Epithelial cell of esophagus (primary cell): ENCODE data around the gene ICAM1.
A peak's percentile ranks its signal among the peaks of the same experiment; 100 is the strongest.

ENCODE experiments used
- DNase-seq: peaks from one replicate; pipeline ENCODE4 v3.0.0; 2010; ENCODE audit warnings: low read depth
- H3K4me3 ChIP-seq: 2 replicates; pipeline ENCODE4 v1.5.1; 2011; ENCODE audit warnings: mild to moderate bottlenecking, low read length, control low read depth
- TF ChIP-seq, protein P1 (sequence below): IDR thresholded peaks from 2 replicates; pipeline ENCODE4 v1.5.1; 2011; ENCODE audit warnings: low read depth, mild to moderate bottlenecking, low read length, control low read depth, inconsistent platforms; ENCODE audit not compliant: insufficient read depth; ENCODE audit errors: missing control alignments

Gene ICAM1

DNA sequence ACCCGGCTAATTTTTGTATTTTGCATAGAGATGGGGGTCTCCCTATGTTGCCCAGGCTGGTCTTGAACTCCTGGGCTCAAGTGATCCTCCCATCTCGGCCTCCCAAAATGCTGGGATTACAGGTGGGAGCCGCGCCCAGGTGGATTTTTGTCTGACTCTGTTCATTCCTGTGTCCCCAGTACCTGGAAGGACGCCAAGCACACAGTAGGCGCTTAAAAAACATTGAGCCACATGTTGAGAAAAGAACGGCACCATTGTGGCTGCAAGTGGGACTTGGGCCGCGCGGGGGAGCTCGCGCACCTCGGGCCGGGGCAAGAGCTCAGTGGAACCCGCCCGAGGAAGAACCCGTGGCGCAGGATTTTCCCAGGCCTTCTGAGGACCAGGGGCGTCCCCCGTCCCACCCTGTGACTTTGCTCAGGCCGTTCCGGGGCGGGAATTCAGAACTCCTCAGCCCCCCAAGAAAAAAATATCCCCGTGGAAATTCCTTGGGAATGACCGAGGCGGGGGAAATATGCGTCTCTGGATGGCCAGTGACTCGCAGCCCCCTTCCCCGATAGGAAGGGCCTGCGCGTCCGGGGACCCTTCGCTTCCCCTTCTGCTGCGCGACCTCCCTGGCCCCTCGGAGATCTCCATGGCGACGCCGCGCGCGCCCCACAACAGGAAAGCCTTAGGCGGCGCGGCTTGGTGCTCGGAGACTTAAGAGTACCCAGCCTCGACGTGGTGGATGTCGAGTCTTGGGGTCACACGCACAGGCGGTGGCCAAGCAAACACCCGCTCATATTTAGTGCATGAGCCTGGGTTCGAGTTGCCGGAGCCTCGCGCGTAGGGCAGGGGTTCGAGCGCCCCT is 1.4 kb upstream of the ICAM1 start:
- TF ChIP-seq, protein P1, sequence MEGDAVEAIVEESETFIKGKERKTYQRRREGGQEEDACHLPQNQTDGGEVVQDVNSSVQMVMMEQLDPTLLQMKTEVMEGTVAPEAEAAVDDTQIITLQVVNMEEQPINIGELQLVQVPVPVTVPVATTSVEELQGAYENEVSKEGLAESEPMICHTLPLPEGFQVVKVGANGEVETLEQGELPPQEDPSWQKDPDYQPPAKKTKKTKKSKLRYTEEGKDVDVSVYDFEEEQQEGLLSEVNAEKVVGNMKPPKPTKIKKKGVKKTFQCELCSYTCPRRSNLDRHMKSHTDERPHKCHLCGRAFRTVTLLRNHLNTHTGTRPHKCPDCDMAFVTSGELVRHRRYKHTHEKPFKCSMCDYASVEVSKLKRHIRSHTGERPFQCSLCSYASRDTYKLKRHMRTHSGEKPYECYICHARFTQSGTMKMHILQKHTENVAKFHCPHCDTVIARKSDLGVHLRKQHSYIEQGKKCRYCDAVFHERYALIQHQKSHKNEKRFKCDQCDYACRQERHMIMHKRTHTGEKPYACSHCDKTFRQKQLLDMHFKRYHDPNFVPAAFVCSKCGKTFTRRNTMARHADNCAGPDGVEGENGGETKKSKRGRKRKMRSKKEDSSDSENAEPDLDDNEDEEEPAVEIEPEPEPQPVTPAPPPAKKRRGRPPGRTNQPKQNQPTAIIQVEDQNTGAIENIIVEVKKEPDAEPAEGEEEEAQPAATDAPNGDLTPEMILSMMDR, result peak; percentile 86
- H3K4me3 ChIP-seq, result peak overlapping the region; percentile 39
- peak; percentile 76 for DNase-seq

DNA sequence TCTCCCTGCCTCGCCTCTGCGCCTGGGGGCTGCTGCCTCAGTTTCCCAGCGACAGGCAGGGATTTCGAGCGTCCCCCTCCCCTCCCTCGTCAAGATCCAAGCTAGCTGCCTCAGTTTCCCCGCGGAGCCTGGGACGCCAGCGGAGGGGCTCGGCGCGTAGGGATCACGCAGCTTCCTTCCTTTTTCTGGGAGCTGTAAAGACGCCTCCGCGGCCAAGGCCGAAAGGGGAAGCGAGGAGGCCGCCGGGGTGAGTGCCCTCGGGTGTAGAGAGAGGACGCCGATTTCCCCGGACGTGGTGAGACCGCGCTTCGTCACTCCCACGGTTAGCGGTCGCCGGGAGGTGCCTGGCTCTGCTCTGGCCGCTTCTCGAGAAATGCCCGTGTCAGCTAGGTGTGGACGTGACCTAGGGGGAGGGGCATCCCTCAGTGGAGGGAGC is 722 bp upstream of the ICAM1 start:
- DNase-seq, result no peak
- TF ChIP-seq, protein P1, result no peak
- peak overlapping the region; percentile 39 for H3K4me3 ChIP-seq

DNA sequence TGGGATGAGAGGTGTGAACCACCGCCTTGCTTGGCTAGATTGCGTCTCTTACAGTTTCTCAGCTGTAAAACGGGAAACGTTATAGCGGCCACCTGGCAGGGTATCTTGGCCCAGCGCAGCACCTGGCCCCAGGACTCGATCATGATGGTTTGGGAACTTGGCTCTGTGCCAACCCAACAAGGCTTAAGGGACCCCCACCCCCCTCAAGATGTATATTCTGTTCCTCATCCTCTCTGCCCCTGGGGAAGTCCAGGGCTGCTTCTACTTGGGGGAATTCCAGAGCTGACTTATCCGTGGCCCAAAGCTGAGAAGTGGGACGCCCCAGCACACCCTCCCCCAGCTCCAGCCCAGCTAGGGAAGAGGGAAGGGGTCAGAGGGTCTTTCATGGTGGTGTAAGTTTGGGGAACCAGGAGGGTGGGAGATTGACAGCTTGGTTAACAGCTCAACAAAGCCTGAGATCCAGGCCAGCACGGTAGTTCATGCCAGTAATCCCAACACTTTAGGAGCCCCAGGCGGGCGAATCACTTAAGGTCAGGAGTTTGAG is 695 bp downstream of the ICAM1 start:
- DNase-seq, result no peak
- TF ChIP-seq, protein P1, result no peak
- H3K4me3 ChIP-seq, result no peak overlapping the region

DNA sequence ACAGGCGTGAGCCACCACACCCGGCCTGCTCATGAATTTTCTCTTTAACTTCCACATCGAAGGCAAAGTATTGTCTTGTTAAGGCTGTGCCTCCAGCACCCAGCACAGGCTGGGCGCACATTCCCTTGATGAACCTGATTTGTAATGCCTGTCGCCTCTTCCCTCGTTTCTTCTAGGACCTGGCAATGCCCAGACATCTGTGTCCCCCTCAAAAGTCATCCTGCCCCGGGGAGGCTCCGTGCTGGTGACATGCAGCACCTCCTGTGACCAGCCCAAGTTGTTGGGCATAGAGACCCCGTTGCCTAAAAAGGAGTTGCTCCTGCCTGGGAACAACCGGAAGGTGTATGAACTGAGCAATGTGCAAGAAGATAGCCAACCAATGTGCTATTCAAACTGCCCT is 3.7 kb downstream of the ICAM1 start:
- no peak for DNase-seq
- H3K4me3 ChIP-seq, result no peak overlapping the region
- TF ChIP-seq, protein P1, result no peak

DNA sequence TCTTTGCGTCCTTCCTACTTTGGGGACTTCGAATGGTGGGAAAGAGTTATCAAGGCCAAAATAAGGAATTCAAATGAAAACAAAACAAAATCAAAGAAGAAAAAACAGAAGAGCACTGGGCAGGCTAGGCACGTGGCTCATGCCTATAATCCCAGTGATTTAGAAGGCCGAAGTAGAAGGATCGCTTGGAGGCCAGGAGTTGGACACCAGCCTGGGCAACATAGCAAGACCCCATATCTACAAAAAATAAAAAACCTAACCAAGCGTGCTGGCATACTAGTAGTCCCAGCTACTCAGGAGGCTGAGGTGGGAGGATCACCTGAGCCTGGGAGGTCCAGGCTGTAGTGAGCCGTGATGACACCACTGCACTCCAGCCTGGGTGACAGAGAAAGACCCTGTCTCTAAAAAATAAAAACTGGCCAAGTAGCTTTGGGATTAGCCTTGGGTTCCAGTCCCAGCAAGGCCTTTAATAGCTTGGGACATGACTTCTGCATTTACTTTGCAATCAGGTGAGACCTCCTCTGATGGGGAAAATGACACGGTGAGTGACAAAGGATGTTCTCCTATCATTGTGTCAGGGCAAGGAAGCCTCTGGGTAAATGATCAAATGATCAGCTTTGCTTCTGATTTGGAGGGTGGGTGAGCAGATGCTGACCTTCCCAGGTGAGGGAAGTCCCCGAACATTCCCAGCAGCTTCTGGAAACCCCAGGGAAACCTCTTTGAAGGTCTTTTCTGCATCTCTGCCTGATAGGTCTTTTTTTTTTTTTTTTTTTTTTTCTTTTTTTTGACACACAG is 7.1 kb downstream of the ICAM1 start:
- TF ChIP-seq, protein P1, result no peak
- H3K4me3 ChIP-seq, result no peak overlapping the region
- no peak for DNase-seq

DNA sequence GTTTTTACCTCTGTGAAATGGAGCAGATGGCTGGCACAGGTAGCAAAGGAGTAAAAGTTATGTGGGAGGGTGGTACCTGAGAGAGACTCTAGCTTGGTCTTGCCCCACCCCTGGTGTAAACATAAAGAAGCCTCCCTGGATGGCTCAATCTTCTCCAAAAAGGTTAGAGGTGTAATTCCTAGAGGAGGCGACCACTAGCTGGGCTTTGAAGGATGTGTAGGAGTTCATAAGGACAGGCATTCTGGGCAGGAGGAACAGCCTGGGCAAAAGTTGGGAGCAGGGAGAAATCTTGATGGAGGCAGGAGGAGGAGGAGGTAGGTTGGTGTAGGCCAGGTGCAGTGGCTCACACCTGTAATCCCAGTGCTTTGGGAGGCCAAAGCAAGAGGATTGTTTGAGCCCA is 8.0 kb downstream of the ICAM1 start:
- DNase-seq, result no peak
- TF ChIP-seq, protein P1, result no peak
- H3K4me3 ChIP-seq, result no peak overlapping the region
